ENCODE measurements around the gene S100A12.

GRCh38 chr1:153395776-153396175, 20.4 kb upstream of the S100A12 start:
- TF ChIP-seq CTCF (IDR thresholded peaks at IDR 0.05; ENCODE audit: low read depth, low read length, poor library complexity, severe bottlenecking): no peak
- TF ChIP-seq EZH2phosphoT487 (IDR thresholded peaks at IDR 0.05; ENCODE audit: borderline replicate concordance, low read length): no peak
